NCI-H2227 treated with DMSO at 0.1 percent for 48 hours (cell line): ENCODE data around the gene TRIM49D2.
"Not testable (repeated sequence)": the region's sequence is repeated elsewhere in the genome, so short reads cannot be mapped to it uniquely, and the experiment has no call there.

Experiments
- DNase-seq: peaks from one replicate; lab custom pipeline; 2025; lab: John Stamatoyannopoulos, UW

TRIM49D2 gene, protein sequence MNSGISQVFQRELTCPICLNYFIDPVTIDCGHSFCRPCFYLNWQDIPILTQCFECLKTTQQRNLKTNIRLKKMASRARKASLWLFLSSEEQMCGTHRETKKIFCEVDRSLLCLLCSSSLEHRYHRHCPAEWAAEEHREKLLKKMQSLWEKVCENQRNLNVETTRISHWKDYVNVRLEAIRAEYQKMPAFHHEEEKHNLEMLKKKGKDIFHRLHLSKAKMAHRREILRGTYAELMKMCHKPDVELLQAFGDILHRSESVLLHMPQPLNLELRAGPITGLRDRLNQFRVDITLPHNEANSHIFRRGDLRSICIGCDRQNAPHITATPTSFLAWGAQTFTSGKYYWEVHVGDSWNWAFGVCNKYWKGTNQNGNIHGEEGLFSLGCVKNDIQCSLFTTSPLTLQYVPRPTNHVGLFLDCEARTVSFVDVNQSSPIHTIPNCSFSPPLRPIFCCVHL

DNA sequence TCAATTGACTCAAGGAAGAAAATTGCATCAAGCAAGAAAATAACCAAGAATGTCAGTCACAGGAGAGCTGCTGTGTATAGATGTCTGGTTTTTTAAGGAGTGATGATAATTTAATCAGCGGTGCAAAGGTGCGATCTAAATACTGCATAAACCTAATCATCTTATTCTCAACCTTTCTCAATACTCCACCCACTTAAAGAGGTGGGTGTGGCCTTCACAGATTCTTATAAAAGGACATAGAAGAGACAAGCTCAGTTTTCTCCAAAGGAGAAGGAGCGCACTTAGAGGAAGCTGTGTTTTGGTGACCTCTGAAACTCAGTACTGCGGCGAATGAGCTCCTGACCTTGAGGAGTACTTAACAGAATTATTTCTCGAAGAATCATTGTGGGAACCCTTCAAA, at the start of gene TRIM49D2:
Gene TRIM49D2, plus strand, starts transcription at position 301 of the 400 bp plus-strand sequence. CDS start 2,698 bp downstream, outside the sequence.
- not testable (repeated sequence) for DNase-seq

DNA sequence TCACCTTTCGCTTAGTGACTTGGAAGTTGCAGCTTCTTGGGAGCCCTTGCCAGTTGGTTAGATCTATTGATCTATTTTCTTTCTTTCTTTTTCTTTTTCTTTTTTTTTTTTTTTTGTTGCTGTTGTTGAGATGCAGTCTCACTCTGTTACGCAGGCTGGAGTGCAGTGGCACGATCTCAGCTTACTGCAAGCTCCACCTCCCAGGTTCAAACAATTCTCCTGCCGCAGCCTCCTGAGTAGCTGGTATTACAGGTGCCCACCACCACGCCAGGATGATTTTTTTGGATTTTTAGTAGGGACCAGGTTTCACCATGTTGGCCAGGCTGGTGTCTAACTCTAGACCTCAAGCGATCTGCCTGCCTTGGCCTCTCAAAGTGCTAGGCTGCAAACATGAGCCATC, 46.4 kb upstream of the TRIM49D2 start:
- DNase-seq: not testable (repeated sequence)

DNA sequence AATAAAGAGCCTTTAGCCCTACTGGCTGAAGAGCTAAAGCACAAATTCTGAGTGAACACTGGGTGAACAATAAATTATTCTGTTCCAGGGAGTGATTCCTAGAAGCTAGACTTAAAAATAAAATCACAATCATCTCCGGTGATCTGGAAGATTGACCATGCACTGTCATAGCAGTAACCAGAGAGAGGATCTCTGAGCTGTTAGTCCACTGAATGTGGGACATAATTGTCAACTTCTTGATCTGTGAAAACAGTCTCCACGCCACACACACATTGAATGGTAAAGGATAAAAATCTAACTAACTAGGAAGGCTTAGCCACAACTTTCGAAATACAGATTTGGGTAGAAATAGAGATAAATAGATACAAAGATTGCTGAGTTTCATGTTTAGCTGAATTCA, 30.6 kb upstream of the TRIM49D2 start:
- DNase-seq: not testable (repeated sequence)

DNA sequence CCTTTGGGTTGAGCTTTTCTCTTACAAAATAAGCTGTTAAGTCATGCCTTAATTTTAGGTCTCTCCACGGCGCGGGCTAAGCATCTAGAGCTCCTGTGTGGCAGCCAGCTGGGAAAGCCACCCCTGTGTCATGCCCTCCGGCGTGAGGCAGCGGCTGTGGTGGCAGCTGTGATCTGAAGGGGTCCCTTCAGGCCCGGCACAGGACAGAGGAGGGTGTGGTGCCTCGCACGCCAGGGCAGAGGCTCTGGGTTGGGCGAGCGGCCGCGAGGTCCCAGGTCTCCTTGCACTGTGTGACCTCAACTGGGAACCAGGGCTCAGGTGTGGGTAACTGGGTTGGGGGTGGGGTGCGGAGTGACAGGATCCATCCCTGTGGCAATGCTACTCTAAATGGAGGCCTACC, 23.1 kb upstream of the TRIM49D2 start:
- not testable (repeated sequence) for DNase-seq

DNA sequence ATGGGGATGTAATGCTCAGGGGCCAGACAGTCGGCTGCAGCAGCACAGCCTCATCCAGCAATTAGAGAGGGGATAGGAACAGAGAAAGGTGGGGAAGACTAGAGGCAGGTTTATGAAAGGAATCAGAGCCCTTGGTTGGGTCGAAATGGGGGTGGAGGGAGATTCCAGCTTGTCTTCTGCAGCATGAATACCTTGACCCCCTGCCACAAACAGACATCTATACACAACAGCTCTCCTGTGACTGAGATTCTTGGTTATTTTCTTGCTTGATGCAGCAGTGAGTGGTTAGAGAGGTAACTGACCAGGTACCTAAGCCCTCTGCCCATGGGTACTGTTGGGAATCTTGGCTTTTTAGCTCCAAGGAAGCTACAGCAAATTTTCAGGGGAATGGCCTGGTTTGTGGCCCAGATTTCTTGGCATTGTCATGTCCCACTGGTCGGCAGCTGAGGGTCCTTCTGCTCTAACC, 1.6 kb upstream of the TRIM49D2 start, which contains the start of gene TRIM49D1:
Gene TRIM49D1, minus strand, starts transcription at position 51 of the 466 bp plus-strand sequence. CDS start 4,535 bp downstream, outside the sequence.
- no peak for DNase-seq

DNA sequence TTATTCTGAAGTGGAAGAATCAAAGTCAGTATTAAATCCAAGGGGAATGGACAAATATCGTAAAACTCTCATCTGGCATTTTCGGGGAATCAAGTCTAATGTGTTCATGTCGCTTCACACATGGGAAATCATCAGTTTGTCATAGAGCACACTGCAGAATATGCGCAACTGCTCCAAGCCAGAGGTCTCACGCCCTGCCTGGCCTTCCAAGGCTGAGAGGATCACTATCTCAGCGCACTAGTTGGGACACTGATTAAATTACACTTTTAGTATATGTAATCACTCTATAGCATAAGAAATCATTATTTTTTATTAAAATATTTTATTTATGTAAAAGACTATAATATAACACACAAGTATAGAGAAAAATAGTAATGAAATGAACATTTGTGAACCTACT, 37.0 kb downstream of the TRIM49D2 start:
- not testable (repeated sequence) for DNase-seq

DNA sequence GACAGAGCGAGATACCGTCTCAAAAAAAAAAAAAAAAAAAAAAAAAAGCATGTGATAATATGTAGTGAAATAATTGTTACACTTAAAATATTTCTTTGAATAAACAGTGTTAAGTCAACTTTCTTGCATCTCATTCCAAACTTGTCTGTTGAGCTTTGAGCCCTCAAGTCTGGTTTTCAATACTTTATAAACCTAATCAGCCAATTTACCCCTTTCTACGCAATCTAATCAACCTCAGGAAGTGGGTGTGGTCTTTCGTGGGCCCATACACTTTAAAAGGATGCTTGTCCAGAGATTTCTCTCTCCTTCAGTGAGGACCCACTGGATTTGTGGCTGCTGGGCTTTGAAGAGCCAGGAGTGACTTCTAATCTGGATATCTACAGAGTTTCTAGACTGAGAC, 41.9 kb downstream of the TRIM49D2 start, which contains the start of gene TRIM64:
Gene TRIM64, plus strand, starts transcription at position 301 of the 400 bp plus-strand sequence. CDS start 2,467 bp downstream, outside the sequence.
- not testable (repeated sequence) for DNase-seq
